Brain microvascular endothelial cell (primary cell): Measurements from ENCODE around the gene KCNMA1.

Source experiments
- DNase-seq: peaks from one replicate; pipeline ENCODE4 v3.0.0-alpha.2; 2020
- H3K27ac ChIP-seq: fragments of 250-450 bp; sonication (Bioruptor Pico); 2 replicates; pipeline ENCODE4 v1.5.1; 2020; ENCODE audit warnings: mild to moderate bottlenecking, moderate library complexity
- H3K27me3 ChIP-seq: fragments of 250-450 bp; sonication (Bioruptor Pico); replicated peaks from 2 replicates; pipeline ENCODE4 v1.5.1; 2020; ENCODE audit warnings: mild to moderate bottlenecking
- H3K36me3 ChIP-seq: fragments of 250-450 bp; sonication (Bioruptor Pico); replicated peaks from 2 replicates; pipeline ENCODE4 v1.5.1; 2020; ENCODE audit warnings: mild to moderate bottlenecking
- H3K4me3 ChIP-seq: 2 replicates; pipeline ENCODE4 v1.5.1; 2011; ENCODE audit warnings: low read depth, mild to moderate bottlenecking, control low read depth, low read length, moderate library complexity
- in situ Hi-C: cut with HindIII; loops from 2 replicates; pipeline ENCODE4 v1.10.0; 2017; ENCODE audit warnings: low sequenced_read_pairs, low pct_ligation_motif_present
- TF ChIP-seq, protein P1 (sequence below): IDR thresholded peaks from 2 replicates; pipeline ENCODE4 v1.5.1; 2011; ENCODE audit warnings: low read depth, mild to moderate bottlenecking, moderate library complexity, low read length, control low read depth, inconsistent platforms; ENCODE audit errors: missing control alignments

Gene KCNMA1

GRCh38 chr10:77404810-77405209, 232.8 kb downstream of the KCNMA1 start:
- Histone ChIP-seq H3K27ac (no peak overlapping the region), H3K4me3 (no peak overlapping the region), H3K27me3 (no peaks in the 10 kb centered on the region), H3K36me3 (no peaks in the 10 kb centered on the region)
- TF ChIP-seq, protein P1, sequence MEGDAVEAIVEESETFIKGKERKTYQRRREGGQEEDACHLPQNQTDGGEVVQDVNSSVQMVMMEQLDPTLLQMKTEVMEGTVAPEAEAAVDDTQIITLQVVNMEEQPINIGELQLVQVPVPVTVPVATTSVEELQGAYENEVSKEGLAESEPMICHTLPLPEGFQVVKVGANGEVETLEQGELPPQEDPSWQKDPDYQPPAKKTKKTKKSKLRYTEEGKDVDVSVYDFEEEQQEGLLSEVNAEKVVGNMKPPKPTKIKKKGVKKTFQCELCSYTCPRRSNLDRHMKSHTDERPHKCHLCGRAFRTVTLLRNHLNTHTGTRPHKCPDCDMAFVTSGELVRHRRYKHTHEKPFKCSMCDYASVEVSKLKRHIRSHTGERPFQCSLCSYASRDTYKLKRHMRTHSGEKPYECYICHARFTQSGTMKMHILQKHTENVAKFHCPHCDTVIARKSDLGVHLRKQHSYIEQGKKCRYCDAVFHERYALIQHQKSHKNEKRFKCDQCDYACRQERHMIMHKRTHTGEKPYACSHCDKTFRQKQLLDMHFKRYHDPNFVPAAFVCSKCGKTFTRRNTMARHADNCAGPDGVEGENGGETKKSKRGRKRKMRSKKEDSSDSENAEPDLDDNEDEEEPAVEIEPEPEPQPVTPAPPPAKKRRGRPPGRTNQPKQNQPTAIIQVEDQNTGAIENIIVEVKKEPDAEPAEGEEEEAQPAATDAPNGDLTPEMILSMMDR: no peak
- no peak for DNase-seq
- in situ Hi-C loops: no loop called here

GRCh38 chr10:77403761-77404160, 233.8 kb downstream of the KCNMA1 start:
- in situ Hi-C loops: no loop called here
- Histone ChIP-seq H3K4me3 (no peak overlapping the region), H3K27ac (no peak overlapping the region), H3K36me3 (no peaks in the 10 kb centered on the region), H3K27me3 (no peaks in the 10 kb centered on the region)
- no peak for DNase-seq
- TF ChIP-seq, protein P1: no peak

GRCh38 chr10:77401683-77402082, 235.9 kb downstream of the KCNMA1 start:
- H3K27me3 ChIP-seq: no peaks in the 10 kb centered on the region

GRCh38 chr10:77400033-77400432, 237.6 kb downstream of the KCNMA1 start:
- H3K4me3 ChIP-seq: no peak overlapping the region
- no peaks in the 10 kb centered on the region for H3K27me3 ChIP-seq
- in situ Hi-C loops: no loop called here
- no peak overlapping the region for H3K27ac ChIP-seq
- TF ChIP-seq, protein P1: no peak
- no peaks in the 10 kb centered on the region for H3K36me3 ChIP-seq
- DNase-seq: no peak

More at GRCh38 chr10:77401683-77402082, 235.9 kb downstream of the KCNMA1 start:
- Histone ChIP-seq H3K27ac (no peak overlapping the region), H3K36me3 (no peaks in the 10 kb centered on the region), H3K4me3 (no peak overlapping the region)
- no peak for DNase-seq
- in situ Hi-C loops: no loop called here
- TF ChIP-seq, protein P1: no peak

GRCh38 chr10:77398986-77399755, 238.4 kb downstream of the KCNMA1 start:
- H3K36me3 ChIP-seq: no peaks in the 10 kb centered on the region
- TF ChIP-seq, protein P1: no peak
- no peak overlapping the region for H3K27ac ChIP-seq
- in situ Hi-C loops: no loop called here
- H3K27me3 ChIP-seq: no peaks in the 10 kb centered on the region
- no peak for DNase-seq
- no peak overlapping the region for H3K4me3 ChIP-seq

DNA sequence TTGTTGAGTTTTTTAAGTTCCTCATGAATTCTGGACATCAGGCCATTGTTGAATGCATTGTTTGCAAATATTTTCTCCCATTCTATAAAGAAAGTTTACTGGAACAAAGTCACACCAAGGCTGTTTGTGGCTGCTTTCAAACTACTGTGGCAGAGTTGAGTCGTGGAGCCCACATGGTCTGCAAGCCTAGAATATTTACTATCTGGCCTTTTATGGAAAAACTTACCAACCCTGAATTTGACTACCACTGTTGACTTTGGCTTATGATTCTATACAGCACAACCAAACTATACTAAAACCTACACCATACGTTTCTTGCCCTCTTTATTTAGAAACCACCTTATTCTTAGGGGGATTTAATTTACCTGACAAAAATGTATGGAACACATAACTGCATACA, 239.1 kb downstream of the KCNMA1 start:
- no peak for DNase-seq
- in situ Hi-C loops: no loop called here

More for the DNA sequence above, 239.1 kb downstream of the KCNMA1 start:
- Histone ChIP-seq H3K27ac (no peak overlapping the region), H3K27me3 (no peaks in the 10 kb centered on the region), H3K36me3 (no peaks in the 10 kb centered on the region), H3K4me3 (no peak overlapping the region)
- TF ChIP-seq, protein P1: no peak
